Measurements from ENCODE around the gene PLEKHO2.

DNA sequence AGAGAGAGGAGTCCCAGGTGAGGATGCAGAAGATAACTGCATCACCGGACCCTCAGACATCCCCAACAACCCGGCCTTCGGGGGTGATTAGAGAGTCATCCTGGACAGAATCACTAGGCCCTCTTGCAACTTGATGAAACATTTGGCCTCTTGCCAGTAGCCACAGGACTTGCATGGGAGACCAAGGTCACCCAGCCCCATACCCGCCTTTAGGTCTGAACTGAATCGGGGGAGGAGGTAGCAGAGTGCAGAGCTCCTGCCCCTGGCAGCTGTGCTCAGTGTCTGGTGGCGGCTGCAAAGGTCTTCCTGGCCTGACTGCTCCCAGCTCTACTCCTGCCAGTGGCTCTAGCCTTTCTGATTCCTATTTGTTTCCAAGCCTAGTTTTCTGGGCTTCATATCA lies 28.6 kb upstream of the PLEKHO2 start:
- TF ChIP-seq CTCF (IDR thresholded peaks at IDR 0.05; ENCODE audit: insufficient read depth, low read length, poor library complexity, severe bottlenecking), result no peak
- no peak for TF ChIP-seq EZH2phosphoT487 (conservative IDR thresholded peaks at IDR 0.05; ENCODE audit: low read length)
